Measurements from ENCODE around the gene NTM. TPM values are rescaled to one million over a fixed set of nuclear protein-coding genes. Genes with fewer than 3 reads are reported as not detected.

The NTM gene
- total RNA-seq, 2 donors from 2014 or later = 1.7 to 3.6 TPM

- Mint-ChIP-seq H3K4me3 (no peak overlapping the region), H3K4me1 (peaks cover 38% of the 10 kb centered on the region), H3K9me3 (no peaks in the 10 kb centered on the region), H3K27ac (no peak overlapping the region), H3K36me3 (ENCODE audit: low read depth) (no peaks in the 10 kb centered on the region), H3K27me3 (ENCODE audit: insufficient read depth) (no peaks in the 10 kb centered on the region)
- H3K4me1 ChIP-seq (ENCODE audit: control insufficient read depth, insufficient read depth, low read length) = peaks cover 3% of the 10 kb centered on the region
- H3K4me3 ChIP-seq (ENCODE audit: low read length) = no peak overlapping the region
- H3K27ac ChIP-seq (ENCODE audit: low read depth, low read length) = no peak overlapping the region
- no peaks in the 10 kb centered on the region for H3K27me3 ChIP-seq (ENCODE audit: control insufficient read depth, insufficient read depth, low read length, poor library complexity, severe bottlenecking)
- no peak for DNase-seq
- 98 to 100% methylated on average over 4 to 5 of the region's 5 CpGs for WGBS, 2 experiments (ENCODE audit: insufficient coverage in 1 of 2, insufficient read length in 1 of 2)
- no peak overlapping the region for H3K9ac ChIP-seq (ENCODE audit: extremely low read depth, low read length, poor library complexity, severe bottlenecking)
- H3K9me3 ChIP-seq (ENCODE audit: control insufficient read depth, low read length) = no peaks in the 10 kb centered on the region
- no peak for TF ChIP-seq CTCF (conservative IDR thresholded peaks at IDR 0.05)
- no peaks in the 10 kb centered on the region for H3K36me3 ChIP-seq (ENCODE audit: control insufficient read depth, insufficient read depth, low read length)
Measured at GRCh38 chr11:131465039-131465438, 94.6 kb downstream of the NTM start.

GRCh38 chr11:131465746-131466145 lies 95.3 kb downstream of the NTM start:
- no peaks in the 10 kb centered on the region for H3K27me3 Mint-ChIP-seq (ENCODE audit: insufficient read depth)
- peak; percentile 93 for DNase-seq
- peaks cover 45% of the 10 kb centered on the region for H3K4me1 Mint-ChIP-seq
- peak; percentile 94 for TF ChIP-seq CTCF (conservative IDR thresholded peaks at IDR 0.05)
- no peak overlapping the region for H3K4me3 Mint-ChIP-seq
- no peaks in the 10 kb centered on the region for H3K36me3 Mint-ChIP-seq (ENCODE audit: low read depth)
- H3K9me3 Mint-ChIP-seq = no peaks in the 10 kb centered on the region
- 52 to 55% methylated on average over 4 to 5 of the region's 5 CpGs for WGBS, 2 experiments (ENCODE audit: insufficient coverage in 1 of 2, insufficient read length in 1 of 2)
- no peak overlapping the region for H3K27ac Mint-ChIP-seq
- Histone ChIP-seq H3K4me1 (ENCODE audit: control insufficient read depth, insufficient read depth, low read length) (peaks cover 9% of the 10 kb centered on the region), H3K36me3 (ENCODE audit: control insufficient read depth, insufficient read depth, low read length) (no peaks in the 10 kb centered on the region), H3K9me3 (ENCODE audit: control insufficient read depth, low read length) (no peaks in the 10 kb centered on the region), H3K4me3 (ENCODE audit: low read length) (no peak overlapping the region), H3K9ac (ENCODE audit: extremely low read depth, low read length, poor library complexity, severe bottlenecking) (no peak overlapping the region), H3K27ac (ENCODE audit: low read depth, low read length) (no peak overlapping the region), H3K27me3 (ENCODE audit: control insufficient read depth, insufficient read depth, low read length, poor library complexity, severe bottlenecking) (no peaks in the 10 kb centered on the region)

GRCh38 chr11:131467645-131468394 lies 97.4 kb downstream of the NTM start:
- Histone ChIP-seq H3K4me3 (ENCODE audit: low read length) (no peak overlapping the region), H3K27me3 (ENCODE audit: control insufficient read depth, insufficient read depth, low read length, poor library complexity, severe bottlenecking) (no peaks in the 10 kb centered on the region), H3K36me3 (ENCODE audit: control insufficient read depth, insufficient read depth, low read length) (no peaks in the 10 kb centered on the region), H3K4me1 (ENCODE audit: control insufficient read depth, insufficient read depth, low read length) (peaks cover 20% of the 10 kb centered on the region), H3K27ac (ENCODE audit: low read depth, low read length) (peak overlapping the region; percentile 2), H3K9me3 (ENCODE audit: control insufficient read depth, low read length) (no peaks in the 10 kb centered on the region), H3K9ac (ENCODE audit: extremely low read depth, low read length, poor library complexity, severe bottlenecking) (no peak overlapping the region)
- DNase-seq = no peak
- WGBS, 2 experiments (ENCODE audit: insufficient coverage in 1 of 2, insufficient read length in 1 of 2) = 73 to 79% methylated on average over 10 of the region's 10 CpGs
- Mint-ChIP-seq H3K27me3 (ENCODE audit: insufficient read depth) (no peaks in the 10 kb centered on the region), H3K4me1 (peaks cover 63% of the 10 kb centered on the region), H3K4me3 (no peak overlapping the region), H3K27ac (no peak overlapping the region), H3K36me3 (ENCODE audit: low read depth) (no peaks in the 10 kb centered on the region), H3K9me3 (no peaks in the 10 kb centered on the region)
- TF ChIP-seq CTCF (conservative IDR thresholded peaks at IDR 0.05) = no peak
